ENCODE results near the gene NPHP4.
"Not testable (repeated sequence)": the region's sequence is repeated elsewhere in the genome, so short reads cannot be mapped to it uniquely, and the experiment has no call there.

The NPHP4 gene

DNA sequence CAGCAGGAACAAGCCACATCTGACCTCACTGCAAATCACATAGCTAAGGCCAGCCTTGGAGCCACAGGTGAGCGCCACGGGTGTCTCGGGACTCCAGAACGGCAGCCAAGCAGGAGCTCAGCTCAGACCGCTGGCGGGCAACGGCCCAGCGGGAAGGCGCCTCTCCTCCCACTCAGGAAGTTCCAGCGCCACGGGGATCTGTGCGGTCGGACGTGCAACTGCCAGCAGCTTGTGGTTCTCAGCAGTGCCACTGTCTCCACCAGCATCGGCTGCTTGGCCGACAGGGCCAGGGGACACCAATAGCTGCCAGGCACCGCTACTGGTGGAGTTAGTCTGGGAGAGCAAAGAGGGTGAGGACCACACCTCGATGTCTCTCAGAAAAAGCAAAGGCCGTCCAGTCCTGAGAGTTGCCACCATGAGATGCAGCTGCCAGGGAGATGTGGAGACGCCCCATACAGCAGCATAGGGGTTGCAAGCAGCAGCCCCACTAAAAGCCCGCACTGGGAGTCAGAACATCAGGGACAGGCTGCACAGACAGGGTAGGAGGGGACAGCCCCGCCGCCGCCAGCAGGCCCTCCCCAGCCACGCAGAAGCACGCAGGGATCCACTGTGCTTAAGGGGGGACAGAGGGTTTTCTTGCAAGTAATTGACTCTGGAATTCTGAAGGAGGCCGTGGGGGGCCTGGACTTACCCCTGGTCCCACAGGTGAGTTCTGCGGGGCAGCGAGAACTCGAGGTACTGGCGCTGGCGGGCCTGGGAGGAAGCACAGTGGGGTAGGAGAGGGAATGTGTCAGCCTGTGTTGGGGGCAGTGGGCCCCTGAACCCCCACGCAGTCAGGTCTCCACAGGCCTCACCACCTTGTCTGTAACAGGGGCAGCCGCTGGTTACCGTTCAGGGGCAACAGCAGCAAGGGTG, 83.5 kb downstream of the NPHP4 start:
- DNase-seq, result no peak

DNA sequence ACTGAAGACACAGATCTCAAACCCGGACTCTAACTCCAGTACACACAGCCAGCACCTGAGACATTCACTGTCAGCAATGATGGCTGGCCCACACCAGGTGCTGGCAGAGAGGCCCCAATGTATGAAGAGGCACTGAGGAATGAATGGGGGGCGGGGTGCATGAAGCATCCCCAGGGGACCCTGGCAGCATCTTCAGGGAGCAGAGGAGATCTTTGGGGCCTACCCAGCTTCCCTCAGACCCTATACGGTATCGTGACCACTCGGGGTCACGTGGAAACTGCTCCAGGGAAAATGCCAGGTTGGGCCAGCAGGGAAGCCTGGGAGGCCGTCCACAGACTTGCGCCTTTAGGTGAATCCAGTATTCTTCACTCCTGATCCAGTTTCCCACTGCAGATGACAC, 84.3 kb downstream of the NPHP4 start:
- no peak for DNase-seq

DNA sequence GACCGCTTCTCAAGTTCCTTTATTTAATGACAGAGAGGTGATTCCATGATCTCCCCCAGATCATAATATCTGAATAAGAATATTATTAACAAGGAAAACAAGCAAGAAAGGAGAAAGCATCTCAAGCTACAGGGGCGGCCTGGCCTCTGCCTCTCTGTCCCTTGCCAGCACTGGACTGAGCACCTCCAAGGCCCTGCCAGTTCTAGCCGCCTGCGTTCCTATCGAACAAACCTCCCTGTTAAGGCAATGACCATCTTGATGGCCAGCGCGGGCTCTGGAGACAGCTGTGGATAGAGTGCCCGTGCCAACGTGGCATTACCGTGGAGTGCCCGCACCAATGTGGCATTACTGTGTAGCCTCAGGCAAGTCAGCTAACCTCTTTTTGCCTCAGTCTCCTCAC, 84.8 kb downstream of the NPHP4 start:
- no peak for DNase-seq

DNA sequence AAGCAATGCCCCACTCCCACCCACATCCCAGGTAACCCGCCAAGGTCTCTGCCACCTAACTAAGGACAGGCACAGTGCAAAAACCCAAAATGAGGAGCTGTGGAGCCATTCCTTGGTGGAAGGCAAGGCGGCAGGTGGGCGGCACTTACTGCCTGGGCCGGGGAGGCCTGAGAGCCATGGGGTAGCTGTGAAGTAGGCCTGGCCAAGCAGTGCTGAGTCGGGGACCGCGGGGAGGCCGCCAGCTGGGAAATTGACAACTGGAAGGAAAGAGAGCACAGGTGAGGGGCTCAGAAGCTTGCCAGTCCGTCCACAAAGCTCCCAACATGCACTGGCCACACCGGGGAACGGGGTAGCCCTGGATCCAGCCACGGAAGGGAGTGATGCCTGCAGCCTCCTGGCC, 85.3 kb downstream of the NPHP4 start:
- no peak for DNase-seq

DNA sequence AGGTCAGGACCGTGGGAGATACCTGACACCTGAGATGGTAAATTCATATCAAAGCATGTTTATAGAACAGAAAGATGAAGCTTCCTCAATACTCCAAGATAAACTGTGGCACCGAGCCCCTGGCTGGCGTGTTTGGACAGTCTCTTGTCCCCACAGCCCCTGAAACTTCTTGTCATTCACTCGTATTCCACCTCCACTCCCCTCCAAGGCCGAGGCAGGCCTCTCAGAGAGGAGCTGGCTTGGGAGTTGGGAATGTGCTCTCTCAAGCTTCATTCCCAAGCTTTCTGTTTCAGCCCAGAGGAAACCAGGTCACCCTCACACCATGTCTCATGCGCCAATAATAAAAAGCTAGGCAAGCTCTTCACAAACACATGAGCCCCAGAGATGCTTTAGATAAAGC, 86.1 kb downstream of the NPHP4 start:
- DNase-seq, result no peak

DNA sequence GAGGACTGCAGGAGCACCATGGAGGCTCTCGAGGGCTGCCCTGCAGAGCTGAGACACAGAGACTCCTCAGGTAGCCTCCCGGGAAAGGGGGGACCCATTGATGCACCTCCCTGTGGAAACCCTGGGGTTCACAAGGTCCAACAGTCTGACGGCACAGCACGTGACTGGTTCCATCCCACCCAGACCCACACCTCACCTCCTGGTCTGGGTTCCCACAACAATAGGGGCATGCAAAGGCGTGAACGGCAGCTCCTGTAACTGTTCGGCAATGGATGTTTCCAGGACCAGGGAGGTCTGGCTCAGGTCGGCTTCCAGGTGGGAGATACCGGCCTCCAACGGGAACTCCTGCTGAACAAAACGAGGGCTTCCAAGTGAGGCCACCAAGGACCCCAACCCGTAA, 86.8 kb downstream of the NPHP4 start:
- DNase-seq, result no peak

GRCh38 chr1:5904551-5904950, 87.7 kb downstream of the NPHP4 start:
- no peak for DNase-seq

GRCh38 chr1:5903680-5904079, 88.5 kb downstream of the NPHP4 start:
- no peak for DNase-seq

DNA sequence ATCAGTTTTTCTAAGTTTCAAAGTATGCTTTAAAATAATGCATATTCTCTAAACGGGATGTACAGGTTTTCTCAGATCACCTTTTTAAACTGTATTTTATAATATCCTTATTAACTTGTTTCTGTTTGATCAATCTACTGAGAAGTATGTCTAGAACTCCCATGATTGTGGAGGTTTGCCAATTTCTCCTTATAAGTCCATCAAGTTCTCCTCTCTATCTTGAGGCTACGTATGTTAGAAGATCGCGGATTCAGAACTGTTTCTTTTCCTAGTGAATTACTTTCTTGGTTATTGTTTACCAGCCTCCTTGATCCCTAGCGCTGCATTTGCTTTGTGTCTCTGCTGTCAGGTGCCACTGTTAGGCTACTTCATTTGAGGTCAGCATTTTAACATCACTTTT, 89.2 kb downstream of the NPHP4 start:
- DNase-seq, result no peak

GRCh38 chr1:5901841-5902240, 90.4 kb downstream of the NPHP4 start:
- DNase-seq, result no peak

DNA sequence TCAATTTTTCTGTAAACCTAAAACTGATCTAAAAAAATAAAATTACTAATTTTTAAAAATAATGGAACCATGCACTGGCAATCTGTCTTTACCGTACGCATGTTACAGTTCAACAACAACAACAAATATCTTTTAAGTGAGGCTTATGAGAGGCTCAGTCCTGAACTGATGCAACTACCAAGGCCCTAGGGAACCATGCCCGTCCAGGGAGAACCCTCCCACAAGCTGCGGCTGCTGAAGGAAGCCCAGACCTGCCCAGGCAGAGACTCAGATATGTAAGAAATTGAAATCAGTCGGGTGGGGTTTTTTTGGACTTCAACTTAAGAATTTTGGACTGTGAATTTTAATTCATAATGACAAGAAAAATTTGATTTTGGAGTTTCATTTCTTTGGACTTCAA, 91.1 kb downstream of the NPHP4 start:
- DNase-seq, result no peak

- no peak for DNase-seq
Observed at GRCh38 chr1:5898266-5898665, 94.0 kb downstream of the NPHP4 start.

GRCh38 chr1:5896706-5897660, 95.2 kb downstream of the NPHP4 start:
- no peak for DNase-seq

- no peak for DNase-seq
Observed at GRCh38 chr1:5895446-5896406, 96.5 kb downstream of the NPHP4 start.

DNA sequence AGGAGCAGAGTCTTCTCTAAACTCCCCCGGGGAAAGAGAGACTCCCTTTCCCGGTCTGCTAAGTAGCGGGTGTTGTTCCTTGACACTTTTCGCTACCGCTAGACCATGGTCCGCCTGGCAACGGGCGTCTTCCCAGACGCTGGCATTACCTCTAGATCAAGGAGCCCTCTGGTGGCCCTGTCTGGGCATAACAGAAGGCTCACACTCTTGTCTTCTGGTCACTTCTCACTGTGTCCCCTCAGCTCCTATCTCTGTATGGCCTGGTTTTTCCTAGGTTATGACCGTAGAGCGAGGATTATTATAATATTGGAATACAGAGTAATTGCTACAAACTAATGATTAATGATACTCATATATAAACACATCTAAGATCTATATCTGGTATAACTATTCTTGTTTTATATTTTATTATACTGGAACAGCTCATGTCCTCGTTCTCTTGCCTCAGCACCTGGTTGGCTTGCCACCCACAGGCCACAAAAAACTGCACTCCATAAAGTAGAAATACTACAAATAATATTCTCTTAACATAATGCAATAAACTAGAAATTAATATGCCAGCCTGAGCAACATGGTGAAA, 98.4 kb downstream of the NPHP4 start:
- not testable (repeated sequence) for DNase-seq

- no peak for DNase-seq
Observed at GRCh38 chr1:5892329-5892728, 99.9 kb downstream of the NPHP4 start.

DNA sequence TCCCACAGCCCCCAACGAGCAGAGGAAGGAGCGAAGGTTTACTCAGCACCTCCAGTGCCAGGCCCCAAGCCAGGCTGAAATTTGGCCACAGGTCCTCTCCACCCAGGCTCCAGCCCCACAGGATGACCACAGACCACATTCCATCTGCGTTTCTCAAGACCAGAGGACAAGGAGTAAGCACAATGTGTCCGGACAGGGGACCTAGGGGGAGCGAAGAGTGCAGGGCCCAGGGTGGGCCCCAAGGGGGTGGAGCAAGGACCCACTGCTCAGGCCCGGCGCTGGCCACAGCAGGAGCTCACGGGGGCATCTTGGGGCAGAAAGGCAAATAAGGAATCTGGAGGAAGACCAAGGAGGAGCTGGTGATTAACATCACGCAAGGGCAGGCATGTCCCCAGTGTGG, 100.5 kb downstream of the NPHP4 start:
- DNase-seq, result no peak

DNA sequence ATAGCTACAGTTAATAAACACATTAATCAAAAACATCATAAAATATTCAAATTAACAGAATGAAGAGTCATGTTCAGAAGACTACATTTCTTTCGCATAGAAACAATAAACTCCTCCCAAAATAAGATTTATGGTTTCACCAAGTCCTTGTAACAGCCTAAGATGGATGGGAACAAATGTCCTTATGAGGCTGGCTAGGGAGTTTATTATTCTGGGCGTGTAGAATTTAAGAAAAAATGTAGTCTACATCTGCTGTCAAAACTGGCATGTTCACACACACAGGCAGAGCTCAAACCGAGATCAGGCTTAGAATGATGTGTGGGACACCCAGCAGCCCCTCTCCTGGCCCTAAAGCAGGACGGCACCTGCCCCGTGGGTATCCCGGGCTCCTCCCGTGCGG, 101.1 kb downstream of the NPHP4 start:
- no peak for DNase-seq

DNA sequence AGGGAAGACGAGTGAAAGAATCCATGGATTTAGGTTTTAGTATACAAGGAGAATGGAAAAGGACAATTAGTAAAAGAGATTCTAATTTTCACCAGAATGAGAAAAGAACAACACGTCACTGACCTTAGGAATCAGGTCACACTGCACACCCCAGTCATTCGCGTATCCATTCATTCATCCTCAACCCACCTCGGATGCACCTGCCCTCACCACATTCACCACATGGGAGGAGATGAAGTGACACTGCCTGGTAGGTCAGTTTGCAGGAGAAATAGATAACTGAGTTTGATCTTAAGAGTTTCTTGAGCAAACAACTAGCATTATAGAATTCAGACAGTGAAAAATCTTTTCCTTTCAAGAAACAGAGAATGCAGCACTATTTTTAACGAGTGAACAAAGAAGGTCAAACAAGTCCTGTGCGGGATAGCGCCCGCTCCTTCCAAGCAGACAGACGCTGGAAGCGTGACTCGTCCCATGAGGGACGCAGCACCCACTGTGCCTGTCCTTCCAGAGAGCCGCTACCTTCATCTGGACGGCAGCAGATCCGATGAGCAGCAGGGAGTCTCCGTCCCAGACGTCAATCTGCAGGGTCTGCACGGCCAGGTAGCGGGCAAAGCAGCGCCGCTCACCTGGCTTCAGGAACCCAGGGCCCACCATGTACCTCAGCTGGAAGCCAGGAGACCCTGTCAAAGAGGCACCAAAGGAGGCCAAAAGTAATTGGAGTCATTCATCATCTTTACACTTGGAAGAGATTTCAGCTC, 101.7 kb downstream of the NPHP4 start:
- DNase-seq, result no peak

- DNase-seq, result no peak
Observed at GRCh38 chr1:5889901-5890300, 102.3 kb downstream of the NPHP4 start.

GRCh38 chr1:5889462-5889861, 102.8 kb downstream of the NPHP4 start:
- DNase-seq, result no peak
